ENCODE measurements around the gene RNPC3.

DNA sequence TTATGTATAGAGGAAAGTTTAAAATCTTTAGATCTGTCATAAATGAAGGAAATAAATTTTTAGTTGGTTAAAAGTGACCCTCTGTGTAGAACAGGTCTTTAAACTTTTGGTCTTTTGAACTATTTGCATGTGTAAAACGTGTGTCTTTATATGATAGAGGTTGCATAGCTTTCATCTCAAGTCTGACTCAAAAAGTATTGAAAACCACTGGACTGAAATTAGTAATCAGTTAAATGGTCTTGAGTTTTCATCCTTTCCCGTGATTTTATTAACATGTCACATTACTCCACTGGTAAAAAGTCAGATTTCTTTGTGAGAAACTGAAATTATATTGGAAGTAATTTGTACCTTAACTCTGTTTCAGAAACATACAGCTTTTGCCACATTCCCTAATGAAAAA, 1.8 kb downstream of the RNPC3 start:
- TF ChIP-seq CTCF (IDR thresholded peaks at IDR 0.05): no peak
- TF ChIP-seq EZH2phosphoT487 (IDR thresholded peaks at IDR 0.05; ENCODE audit: borderline replicate concordance, low read depth): no peak
- no peak for TF ChIP-seq REST (IDR thresholded peaks at IDR 0.05; ENCODE audit: low read depth, low read length)
- no peak for TF ChIP-seq RXRA (IDR thresholded peaks at IDR 0.05; ENCODE audit: borderline replicate concordance, low read depth)
- no peak for TF ChIP-seq TEAD4 (IDR thresholded peaks at IDR 0.05; ENCODE audit: borderline replicate concordance, insufficient read depth)
- no peak for TF ChIP-seq FOXM1 (IDR thresholded peaks at IDR 0.05; ENCODE audit: low read depth)
- TF ChIP-seq ELF1 (IDR thresholded peaks at IDR 0.05): no peak
- no peak for TF ChIP-seq PBX3 (IDR thresholded peaks at IDR 0.05)
- no peak for TF ChIP-seq ZBTB33 (IDR thresholded peaks at IDR 0.05; ENCODE audit: borderline replicate concordance, low read depth)
- no peak for TF ChIP-seq POLR2AphosphoS5 (IDR thresholded peaks at IDR 0.05; ENCODE audit: low read depth, low read length)

Measured in SK-N-SH (cell line).